GM21825 (cell line): ENCODE results near the gene POTEB2.
"Not testable (repeated sequence)": the region's sequence is repeated elsewhere in the genome, so short reads cannot be mapped to it uniquely, and the experiment has no call there.

ENCODE experiments used
- ATAC-seq: cut with Tn5 transposase; IDR thresholded peaks from one replicate; pipeline ENCODE4 v1.9.1; 2021; ENCODE audit warnings: mild to moderate bottlenecking, moderate library complexity; ENCODE audit not compliant: unreplicated experiment

Gene POTEB2

DNA sequence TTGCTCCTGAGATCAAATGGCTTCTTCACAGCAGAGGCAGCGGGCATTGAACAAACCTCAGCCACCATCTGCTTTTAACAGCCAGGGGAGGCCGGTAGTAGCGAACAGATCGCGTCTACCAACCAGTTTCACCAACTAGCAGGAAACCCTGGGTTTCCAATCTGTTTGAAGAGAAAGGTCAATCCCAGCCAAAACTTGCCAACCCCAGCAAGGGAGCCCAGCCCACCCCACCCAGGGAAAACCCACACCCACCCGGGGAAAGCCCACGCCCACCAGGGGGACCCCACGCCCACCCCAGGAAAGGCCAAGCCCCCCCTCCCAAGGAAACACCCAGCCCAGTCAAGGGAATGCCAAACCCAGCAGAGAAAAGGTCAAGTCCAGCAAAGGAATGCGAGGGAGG, at the start of gene POTEB2:
Gene POTEB2 (minus strand): TSS at position 101 of the 400 bp plus-strand sequence. CDS start 33 bp downstream, at position 68.
- not testable (repeated sequence) for ATAC-seq

DNA sequence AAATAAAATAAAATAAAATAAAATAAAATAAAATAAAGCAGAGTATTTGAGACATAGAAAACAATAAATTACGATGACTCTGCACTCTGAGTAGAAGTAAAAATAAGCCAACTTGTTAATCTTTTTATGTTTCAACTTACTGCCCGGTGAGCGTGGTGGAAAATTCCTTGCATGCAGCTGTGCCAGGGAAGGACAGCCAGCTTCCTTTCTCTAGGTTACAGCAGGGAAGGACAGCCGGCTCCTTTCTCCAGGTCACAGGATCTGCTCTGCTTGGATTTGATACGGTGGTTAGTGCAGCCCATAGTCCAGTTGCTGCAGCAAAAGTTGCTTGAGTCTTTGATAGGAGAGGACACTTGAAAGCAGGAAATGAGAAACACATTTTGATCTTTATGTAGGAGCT, 13.8 kb upstream of the POTEB2 start:
- not testable (repeated sequence) for ATAC-seq

GRCh38 chr15:20878464-20878863, 12.3 kb upstream of the POTEB2 start:
- not testable (repeated sequence) for ATAC-seq

DNA sequence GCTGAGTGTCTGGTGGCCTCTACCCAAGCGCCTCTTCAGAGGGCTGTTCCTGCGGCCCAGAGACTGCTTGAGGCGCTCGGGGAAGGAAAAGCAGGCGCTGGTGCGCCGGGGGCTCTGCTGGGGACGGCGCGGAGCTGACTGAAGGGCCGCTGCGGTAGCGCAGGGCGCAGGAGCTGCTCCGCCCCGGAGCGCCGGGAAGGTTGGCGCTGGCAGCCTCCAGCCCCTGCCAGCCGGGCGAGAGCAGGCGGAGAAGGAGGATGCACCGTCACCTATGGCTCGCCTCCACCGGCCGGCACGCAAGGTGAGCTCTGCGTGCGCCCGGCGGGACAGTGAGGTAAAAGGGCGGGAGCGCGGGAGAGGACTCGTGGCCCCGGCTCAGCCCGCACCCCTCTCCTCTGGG, 11.7 kb upstream of the POTEB2 start:
- not testable (repeated sequence) for ATAC-seq
